ENCODE results near the gene ATRIP.

Gene ATRIP

GRCh38 chr3:48406443-48407431 is 39.8 kb upstream of the ATRIP start:
- peaks cover 85% of the 10 kb centered on the region for H3K36me3 ChIP-seq (ENCODE audit: low read depth)
- H3K4me1 ChIP-seq (ENCODE audit: insufficient read depth, poor library complexity, severe bottlenecking) = peaks cover 10% of the 10 kb centered on the region
- DNase-seq (ENCODE audit: low spot score) = peak; percentile 33
- no peak overlapping the region for H3K27ac ChIP-seq (ENCODE audit: poor library complexity, severe bottlenecking)
- no peak for ATAC-seq (ENCODE audit: low read depth)
- no peaks in the 10 kb centered on the region for H3K9me3 ChIP-seq (ENCODE audit: severe bottlenecking)
- H3K27me3 ChIP-seq (ENCODE audit: insufficient read depth, poor library complexity, severe bottlenecking) = no peaks in the 10 kb centered on the region
- H3K4me3 ChIP-seq (ENCODE audit: severe bottlenecking) = no peak overlapping the region
- TF ChIP-seq, protein P1, sequence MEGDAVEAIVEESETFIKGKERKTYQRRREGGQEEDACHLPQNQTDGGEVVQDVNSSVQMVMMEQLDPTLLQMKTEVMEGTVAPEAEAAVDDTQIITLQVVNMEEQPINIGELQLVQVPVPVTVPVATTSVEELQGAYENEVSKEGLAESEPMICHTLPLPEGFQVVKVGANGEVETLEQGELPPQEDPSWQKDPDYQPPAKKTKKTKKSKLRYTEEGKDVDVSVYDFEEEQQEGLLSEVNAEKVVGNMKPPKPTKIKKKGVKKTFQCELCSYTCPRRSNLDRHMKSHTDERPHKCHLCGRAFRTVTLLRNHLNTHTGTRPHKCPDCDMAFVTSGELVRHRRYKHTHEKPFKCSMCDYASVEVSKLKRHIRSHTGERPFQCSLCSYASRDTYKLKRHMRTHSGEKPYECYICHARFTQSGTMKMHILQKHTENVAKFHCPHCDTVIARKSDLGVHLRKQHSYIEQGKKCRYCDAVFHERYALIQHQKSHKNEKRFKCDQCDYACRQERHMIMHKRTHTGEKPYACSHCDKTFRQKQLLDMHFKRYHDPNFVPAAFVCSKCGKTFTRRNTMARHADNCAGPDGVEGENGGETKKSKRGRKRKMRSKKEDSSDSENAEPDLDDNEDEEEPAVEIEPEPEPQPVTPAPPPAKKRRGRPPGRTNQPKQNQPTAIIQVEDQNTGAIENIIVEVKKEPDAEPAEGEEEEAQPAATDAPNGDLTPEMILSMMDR (IDR thresholded peaks at IDR 0.05; ENCODE audit: poor library complexity, severe bottlenecking) = no peak

GRCh38 chr3:48407542-48408099 is 38.9 kb upstream of the ATRIP start:
- Histone ChIP-seq H3K27ac (ENCODE audit: poor library complexity, severe bottlenecking) (no peak overlapping the region), H3K4me3 (ENCODE audit: severe bottlenecking) (no peak overlapping the region), H3K27me3 (ENCODE audit: insufficient read depth, poor library complexity, severe bottlenecking) (no peaks in the 10 kb centered on the region), H3K9me3 (ENCODE audit: severe bottlenecking) (no peaks in the 10 kb centered on the region), H3K4me1 (ENCODE audit: insufficient read depth, poor library complexity, severe bottlenecking) (peaks cover 2% of the 10 kb centered on the region), H3K36me3 (ENCODE audit: low read depth) (peaks cover 89% of the 10 kb centered on the region)
- DNase-seq (ENCODE audit: low spot score) = no peak
- ATAC-seq (ENCODE audit: low read depth) = no peak
- TF ChIP-seq, protein P1 (IDR thresholded peaks at IDR 0.05; ENCODE audit: poor library complexity, severe bottlenecking) = no peak

- Histone ChIP-seq H3K9me3 (ENCODE audit: severe bottlenecking) (no peaks in the 10 kb centered on the region), H3K4me1 (ENCODE audit: insufficient read depth, poor library complexity, severe bottlenecking) (no peaks in the 10 kb centered on the region), H3K27me3 (ENCODE audit: insufficient read depth, poor library complexity, severe bottlenecking) (no peaks in the 10 kb centered on the region), H3K36me3 (ENCODE audit: low read depth) (peaks cover 90% of the 10 kb centered on the region), H3K4me3 (ENCODE audit: severe bottlenecking) (no peak overlapping the region), H3K27ac (ENCODE audit: poor library complexity, severe bottlenecking) (no peak overlapping the region)
- TF ChIP-seq, protein P1 (IDR thresholded peaks at IDR 0.05; ENCODE audit: poor library complexity, severe bottlenecking) = no peak
- peak; percentile 30 for DNase-seq (ENCODE audit: low spot score)
- no peak for ATAC-seq (ENCODE audit: low read depth)
Measured at GRCh38 chr3:48408823-48409281, 37.7 kb upstream of the ATRIP start.

GRCh38 chr3:48409291-48410201 is 37.0 kb upstream of the ATRIP start:
- Histone ChIP-seq H3K4me1 (ENCODE audit: insufficient read depth, poor library complexity, severe bottlenecking) (no peaks in the 10 kb centered on the region), H3K27ac (ENCODE audit: poor library complexity, severe bottlenecking) (no peak overlapping the region), H3K4me3 (ENCODE audit: severe bottlenecking) (no peak overlapping the region), H3K36me3 (ENCODE audit: low read depth) (peaks cover 91% of the 10 kb centered on the region), H3K9me3 (ENCODE audit: severe bottlenecking) (no peaks in the 10 kb centered on the region), H3K27me3 (ENCODE audit: insufficient read depth, poor library complexity, severe bottlenecking) (no peaks in the 10 kb centered on the region)
- TF ChIP-seq, protein P1 (IDR thresholded peaks at IDR 0.05; ENCODE audit: poor library complexity, severe bottlenecking) = no peak
- DNase-seq (ENCODE audit: low spot score) = peak; percentile 56
- no peak for ATAC-seq (ENCODE audit: low read depth)

Measured in RWPE2 (cell line).